Loucy (cell line): ENCODE results near the gene ZC3H12C.

Experiments
- H2AFZ ChIP-seq: fragments of 200-600 bp; sonication (generic); 2 replicates; pipeline ENCODE4 v1.6.0; 2016; ENCODE audit warnings: antibody characterized with exemption, mild to moderate bottlenecking, low read length, moderate library complexity
- H3F3A ChIP-seq: fragments of 200-600 bp; 2 replicates; pipeline ENCODE4 v1.6.0; 2016; ENCODE audit warnings: antibody characterized with exemption, low read depth, mild to moderate bottlenecking
- H3K27me3 ChIP-seq: fragments of 200-600 bp; sonication (generic); 2 replicates; pipeline ENCODE4 v1.6.1; 2014; ENCODE audit warnings: low read length, mild to moderate bottlenecking; ENCODE audit not compliant: insufficient read depth, poor library complexity, severe bottlenecking
- H3K36me3 ChIP-seq: fragments of 200-600 bp; sonication (generic); 2 replicates; pipeline ENCODE4 v1.6.1; 2016; ENCODE audit warnings: low read length; ENCODE audit not compliant: insufficient read depth
- H3K4me1 ChIP-seq: fragments of 200-600 bp; sonication (generic); 2 replicates; pipeline ENCODE4 v1.5.1; 2014; ENCODE audit warnings: low read length, mild to moderate bottlenecking; ENCODE audit not compliant: insufficient read depth, poor library complexity, severe bottlenecking
- H3K4me2 ChIP-seq: fragments of 200-600 bp; sonication (generic); 2 replicates; pipeline ENCODE4 v1.6.0; 2014; ENCODE audit warnings: antibody characterized with exemption, low read length, low read depth, mild to moderate bottlenecking; ENCODE audit not compliant: poor library complexity, severe bottlenecking
- H3K4me3 ChIP-seq: fragments of 200-600 bp; sonication (generic); 2 replicates; pipeline ENCODE4 v1.5.1; 2014; ENCODE audit warnings: low read length, mild to moderate bottlenecking, mixed read lengths; ENCODE audit not compliant: poor library complexity, severe bottlenecking
- H3K79me2 ChIP-seq: fragments of 200-600 bp; sonication (generic); 2 replicates; pipeline ENCODE4 v1.6.1; 2014; ENCODE audit warnings: low read length; ENCODE audit not compliant: insufficient read depth
- H3K9ac ChIP-seq: fragments of 200-600 bp; sonication (generic); 2 replicates; pipeline ENCODE4 v1.6.0; 2014; ENCODE audit warnings: mild to moderate bottlenecking, low read depth, low read length, moderate library complexity; ENCODE audit not compliant: poor library complexity, severe bottlenecking
- H3K9me2 ChIP-seq: fragments of 200-600 bp; sonication (generic); replicated peaks from 2 replicates; pipeline ENCODE4 v1.6.1; 2016; ENCODE audit warnings: low read depth, low read length, mixed read lengths
- H3K9me3 ChIP-seq: fragments of 200-600 bp; sonication (generic); 2 replicates; pipeline ENCODE4 v1.6.1; 2014; ENCODE audit warnings: mild to moderate bottlenecking, antibody characterized with exemption, low read length, low read depth; ENCODE audit not compliant: insufficient read depth
- H4K20me1 ChIP-seq: fragments of 200-600 bp; sonication (generic); 2 replicates; pipeline ENCODE4 v1.6.0; 2014; ENCODE audit warnings: antibody characterized with exemption, low read length, mild to moderate bottlenecking; ENCODE audit not compliant: insufficient read depth, poor library complexity, severe bottlenecking
- EZH2phosphoT487 ChIP-seq: fragments of 200-600 bp; IDR thresholded peaks from 2 replicates; pipeline ENCODE4 v1.6.1; 2018; ENCODE audit warnings: antibody characterized with exemption, mild to moderate bottlenecking, moderate library complexity, borderline replicate concordance
- TF ChIP-seq, protein P1 (sequence below): fragments of 200-600 bp; sonication (generic); conservative IDR thresholded peaks from 2 replicates; pipeline ENCODE4 v1.5.1; 2014; ENCODE audit warnings: mild to moderate bottlenecking, antibody characterized with exemption, low read length

The ZC3H12C gene

DNA sequence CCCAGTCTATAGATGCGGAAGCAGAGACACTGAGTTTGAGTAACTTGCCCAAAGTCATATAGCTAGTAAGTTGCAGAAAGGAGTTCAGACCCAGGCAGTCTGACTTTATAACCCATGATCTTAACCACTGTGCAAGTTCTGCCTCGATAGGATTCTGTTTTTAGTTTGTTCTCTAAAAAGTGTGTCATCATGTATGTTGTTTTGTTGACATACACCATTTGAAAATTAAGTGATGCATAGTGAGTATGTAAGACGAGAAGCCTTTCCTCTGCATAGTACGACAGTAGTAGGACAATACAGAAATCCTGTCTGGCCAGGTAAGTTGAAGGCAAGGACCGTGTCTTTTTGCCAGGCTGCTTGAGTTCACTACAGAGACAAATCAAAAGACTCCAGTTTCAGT, 3.3 kb downstream of the ZC3H12C start:
- H3K4me1 ChIP-seq: peaks cover 9% of the 10 kb centered on the region
- H2AFZ ChIP-seq: no peak overlapping the region
- no peaks in the 10 kb centered on the region for H3K9me2 ChIP-seq
- H3K9me3 ChIP-seq: no peaks in the 10 kb centered on the region
- H3K36me3 ChIP-seq: no peaks in the 10 kb centered on the region
- no peak overlapping the region for H3K9ac ChIP-seq
- TF ChIP-seq, protein P1, sequence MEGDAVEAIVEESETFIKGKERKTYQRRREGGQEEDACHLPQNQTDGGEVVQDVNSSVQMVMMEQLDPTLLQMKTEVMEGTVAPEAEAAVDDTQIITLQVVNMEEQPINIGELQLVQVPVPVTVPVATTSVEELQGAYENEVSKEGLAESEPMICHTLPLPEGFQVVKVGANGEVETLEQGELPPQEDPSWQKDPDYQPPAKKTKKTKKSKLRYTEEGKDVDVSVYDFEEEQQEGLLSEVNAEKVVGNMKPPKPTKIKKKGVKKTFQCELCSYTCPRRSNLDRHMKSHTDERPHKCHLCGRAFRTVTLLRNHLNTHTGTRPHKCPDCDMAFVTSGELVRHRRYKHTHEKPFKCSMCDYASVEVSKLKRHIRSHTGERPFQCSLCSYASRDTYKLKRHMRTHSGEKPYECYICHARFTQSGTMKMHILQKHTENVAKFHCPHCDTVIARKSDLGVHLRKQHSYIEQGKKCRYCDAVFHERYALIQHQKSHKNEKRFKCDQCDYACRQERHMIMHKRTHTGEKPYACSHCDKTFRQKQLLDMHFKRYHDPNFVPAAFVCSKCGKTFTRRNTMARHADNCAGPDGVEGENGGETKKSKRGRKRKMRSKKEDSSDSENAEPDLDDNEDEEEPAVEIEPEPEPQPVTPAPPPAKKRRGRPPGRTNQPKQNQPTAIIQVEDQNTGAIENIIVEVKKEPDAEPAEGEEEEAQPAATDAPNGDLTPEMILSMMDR: no peak
- no peak for TF ChIP-seq EZH2phosphoT487
- no peak overlapping the region for H3K4me2 ChIP-seq
- no peaks in the 10 kb centered on the region for H3K27me3 ChIP-seq
- no peak overlapping the region for H3K4me3 ChIP-seq
- no peaks in the 10 kb centered on the region for H4K20me1 ChIP-seq
- no peaks in the 10 kb centered on the region for H3F3A ChIP-seq
- H3K79me2 ChIP-seq: no peaks in the 10 kb centered on the region

DNA sequence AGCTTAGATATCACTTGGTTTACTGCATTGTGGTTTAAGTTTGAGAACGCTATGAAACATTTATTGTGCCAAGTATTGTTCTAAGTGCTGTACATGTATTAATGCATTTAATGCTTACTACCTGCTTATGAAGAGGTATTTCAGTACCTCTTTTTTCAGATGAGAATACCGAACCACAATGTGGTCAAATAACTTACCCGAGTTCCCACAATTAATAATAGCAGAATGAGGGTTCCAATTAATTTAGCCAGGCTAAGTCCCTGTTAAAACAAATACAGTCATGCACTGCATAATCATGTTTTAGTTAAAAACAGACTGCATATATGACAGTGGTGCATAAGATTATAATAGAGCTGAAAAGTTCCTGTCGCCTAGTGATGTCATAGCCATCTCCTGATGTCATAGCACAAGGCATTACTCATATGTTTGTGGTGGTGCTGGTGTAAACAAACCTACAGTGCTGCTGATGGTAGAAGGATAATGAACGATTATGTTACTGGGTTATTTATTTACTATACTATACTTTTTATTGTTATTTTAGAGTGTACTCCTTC, 4.3 kb downstream of the ZC3H12C start:
- TF ChIP-seq, protein P1: no peak
- no peak for TF ChIP-seq EZH2phosphoT487
- H3K79me2 ChIP-seq: no peaks in the 10 kb centered on the region
- H3K27me3 ChIP-seq: no peaks in the 10 kb centered on the region
- H3K4me3 ChIP-seq: no peak overlapping the region
- no peaks in the 10 kb centered on the region for H3F3A ChIP-seq
- H3K36me3 ChIP-seq: no peaks in the 10 kb centered on the region
- H3K4me2 ChIP-seq: no peak overlapping the region
- peaks cover 9% of the 10 kb centered on the region for H3K4me1 ChIP-seq
- H3K9me3 ChIP-seq: no peaks in the 10 kb centered on the region
- no peaks in the 10 kb centered on the region for H4K20me1 ChIP-seq
- no peak overlapping the region for H2AFZ ChIP-seq
- no peak overlapping the region for H3K9ac ChIP-seq
- no peaks in the 10 kb centered on the region for H3K9me2 ChIP-seq

DNA sequence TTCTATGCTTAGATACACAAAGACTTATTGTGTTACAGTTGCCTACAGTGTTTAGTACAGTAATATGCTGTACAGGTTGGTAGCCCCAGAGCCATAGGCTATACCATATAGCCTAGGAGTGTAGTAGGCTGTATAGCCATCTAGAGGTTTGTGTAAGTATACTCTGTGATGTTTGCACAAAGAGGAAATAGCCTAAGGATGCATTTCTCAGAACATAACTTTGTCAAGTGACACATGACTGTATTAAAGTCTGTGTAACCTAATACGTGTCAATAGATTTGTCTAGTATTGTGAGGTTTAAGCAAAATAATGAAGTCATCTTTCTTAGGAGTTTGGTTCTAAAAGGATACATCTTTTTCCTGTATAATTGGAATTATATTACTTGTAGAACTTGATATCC, 5.5 kb downstream of the ZC3H12C start:
- Histone ChIP-seq H2AFZ (no peak overlapping the region), H3K4me1 (peaks cover 9% of the 10 kb centered on the region), H3K4me3 (no peak overlapping the region), H3K36me3 (no peaks in the 10 kb centered on the region), H3K4me2 (no peak overlapping the region), H3F3A (no peaks in the 10 kb centered on the region), H3K27me3 (no peaks in the 10 kb centered on the region), H3K9me3 (no peaks in the 10 kb centered on the region), H4K20me1 (no peaks in the 10 kb centered on the region), H3K9me2 (no peaks in the 10 kb centered on the region), H3K79me2 (no peaks in the 10 kb centered on the region), H3K9ac (no peak overlapping the region)
- TF ChIP-seq, protein P1: peak; percentile 32
- TF ChIP-seq EZH2phosphoT487: no peak
